SU-DHL-6 (cell line): ENCODE results near the gene TBC1D16.

ENCODE experiments used
- H2AFZ ChIP-seq: fragments of 200-600 bp; sonication (generic); 2 replicates; pipeline ENCODE4 v1.6.1; 2014; ENCODE audit warnings: low read depth, mild to moderate bottlenecking, moderate library complexity, mixed read lengths, antibody characterized with exemption, low read length; ENCODE audit not compliant: severe bottlenecking
- H3F3A ChIP-seq: fragments of 200-600 bp; shearing (Covaris generic); 2 replicates; pipeline ENCODE4 v1.6.0; 2016; ENCODE audit warnings: antibody characterized with exemption, mild to moderate bottlenecking; ENCODE audit not compliant: insufficient read depth
- H3K27ac ChIP-seq: fragments of 200-600 bp; sonication (generic); 2 replicates; pipeline ENCODE4 v1.5.1; 2016; ENCODE audit warnings: low read depth, mild to moderate bottlenecking, low read length, moderate library complexity, mixed read lengths
- H3K27me3 ChIP-seq: fragments of 200-600 bp; sonication (generic), shearing (Covaris generic); 2 replicates; pipeline ENCODE4 v1.6.0; 2014; ENCODE audit warnings: mild to moderate bottlenecking, low read length
- H3K36me3 ChIP-seq: fragments of 200-600 bp; sonication (generic); 2 replicates; pipeline ENCODE4 v1.6.1; 2014; ENCODE audit warnings: mild to moderate bottlenecking, low read length, mixed read lengths
- H3K4me2 ChIP-seq: fragments of 300-600, 200-600 bp; shearing (Covaris generic), sonication (generic); 2 replicates; pipeline ENCODE4 v1.6.0; 2014; ENCODE audit warnings: low read length, low read depth, mild to moderate bottlenecking; ENCODE audit not compliant: poor library complexity, severe bottlenecking
- H3K4me3 ChIP-seq: fragments of 200-600 bp; sonication (generic); 2 replicates; pipeline ENCODE4 v1.5.1; 2014; ENCODE audit warnings: antibody characterized with exemption, low read length, mild to moderate bottlenecking, mixed read lengths; ENCODE audit not compliant: insufficient read depth, poor library complexity, severe bottlenecking
- H3K79me2 ChIP-seq: fragments of 200-600 bp; sonication (generic); 2 replicates; pipeline ENCODE4 v1.6.1; 2014; ENCODE audit warnings: mild to moderate bottlenecking, low read length, moderate library complexity; ENCODE audit not compliant: insufficient read depth
- H3K9ac ChIP-seq: fragments of 200-600 bp; sonication (generic); 2 replicates; pipeline ENCODE4 v1.7.0; 2014; ENCODE audit warnings: mild to moderate bottlenecking, low read length
- H3K9me2 ChIP-seq: fragments of 200-600 bp; sonication (generic); replicated peaks from 2 replicates; pipeline ENCODE4 v1.6.1; 2014; ENCODE audit warnings: low read length; ENCODE audit not compliant: insufficient read depth
- H3K9me3 ChIP-seq: fragments of 200-600 bp; sonication (generic); 2 replicates; pipeline ENCODE4 v1.6.1; 2014; ENCODE audit warnings: low read length, mixed read lengths; ENCODE audit not compliant: insufficient read depth
- H4K20me1 ChIP-seq: fragments of 200-600 bp; sonication (generic); 2 replicates; pipeline ENCODE4 v1.6.1; 2014; ENCODE audit warnings: low read depth, mild to moderate bottlenecking, antibody characterized with exemption, low read length, moderate library complexity, mixed read lengths
- CTCF ChIP-seq: fragments of 200-600 bp; sonication (generic); IDR thresholded peaks from one replicate; pipeline ENCODE4 v1.5.1; 2017; ENCODE audit warnings: antibody characterized with exemption, mild to moderate bottlenecking, low read length, moderate library complexity; ENCODE audit not compliant: insufficient read depth, poor library complexity, severe bottlenecking
- EZH2phosphoT487 ChIP-seq: fragments of 200-600 bp; sonication (generic), shearing (Covaris generic); conservative IDR thresholded peaks from 2 replicates; pipeline ENCODE4 v1.6.1; 2018; ENCODE audit warnings: mild to moderate bottlenecking, antibody characterized with exemption, low read length, moderate library complexity, mixed read lengths

TBC1D16 gene

GRCh38 chr17:79951361-79952264 lies 84.1 kb downstream of the TBC1D16 start:
- Histone ChIP-seq H3K4me3 (no peak overlapping the region), H2AFZ (no peak overlapping the region), H3K4me2 (no peak overlapping the region), H3K27ac (no peak overlapping the region), H3K79me2 (no peaks in the 10 kb centered on the region), H3K9ac (no peak overlapping the region), H3F3A (no peaks in the 10 kb centered on the region), H3K27me3 (no peaks in the 10 kb centered on the region), H3K36me3 (no peaks in the 10 kb centered on the region), H4K20me1 (no peaks in the 10 kb centered on the region), H3K9me3 (no peaks in the 10 kb centered on the region), H3K9me2 (no peaks in the 10 kb centered on the region)
- no peak for TF ChIP-seq EZH2phosphoT487
- TF ChIP-seq CTCF: no peak

- Histone ChIP-seq H3K36me3 (no peaks in the 10 kb centered on the region), H3K27ac (no peak overlapping the region), H3K9ac (no peak overlapping the region), H2AFZ (no peak overlapping the region), H3K4me3 (no peak overlapping the region), H3K9me2 (no peaks in the 10 kb centered on the region), H3F3A (no peaks in the 10 kb centered on the region), H3K4me2 (no peak overlapping the region), H3K79me2 (no peaks in the 10 kb centered on the region), H4K20me1 (no peaks in the 10 kb centered on the region), H3K27me3 (no peaks in the 10 kb centered on the region), H3K9me3 (no peaks in the 10 kb centered on the region)
- TF ChIP-seq CTCF: no peak
- TF ChIP-seq EZH2phosphoT487: no peak
These were observed 84.9 kb downstream of the TBC1D16 start for GRCh38 chr17:79950751-79951150.

DNA sequence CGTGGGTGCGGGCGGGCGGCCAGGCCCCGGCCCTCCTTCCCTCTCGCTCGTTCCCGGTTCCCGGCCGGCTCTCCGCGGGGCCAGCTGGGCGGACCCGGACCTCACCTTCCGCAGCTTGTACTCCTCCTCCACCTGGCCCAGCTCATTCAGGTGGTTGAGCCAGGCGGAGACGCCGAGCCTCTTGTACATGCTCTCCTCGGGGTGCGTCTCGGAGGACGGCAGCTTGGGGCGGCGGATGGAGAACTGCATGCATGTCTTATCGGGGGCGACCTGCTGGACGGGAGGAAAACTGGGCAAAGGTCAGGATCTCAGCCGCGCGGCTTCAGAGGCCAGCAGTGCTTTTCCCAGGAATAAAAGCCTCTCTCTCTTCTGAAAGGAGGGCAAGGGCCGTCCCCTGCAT lies 85.4 kb downstream of the TBC1D16 start:
- H3K79me2 ChIP-seq: no peaks in the 10 kb centered on the region
- H3K4me2 ChIP-seq: no peak overlapping the region
- no peak for TF ChIP-seq EZH2phosphoT487
- TF ChIP-seq CTCF: no peak
- H3K27me3 ChIP-seq: no peaks in the 10 kb centered on the region
- no peak overlapping the region for H3K27ac ChIP-seq
- H2AFZ ChIP-seq: no peak overlapping the region
- no peaks in the 10 kb centered on the region for H3K9me3 ChIP-seq
- H3K9me2 ChIP-seq: no peaks in the 10 kb centered on the region
- no peaks in the 10 kb centered on the region for H3F3A ChIP-seq
- no peaks in the 10 kb centered on the region for H3K36me3 ChIP-seq
- H3K4me3 ChIP-seq: no peak overlapping the region
- H4K20me1 ChIP-seq: no peaks in the 10 kb centered on the region
- H3K9ac ChIP-seq: no peak overlapping the region
